ENCODE data around the gene RNF224. TPM values are rescaled to one million over a fixed set of nuclear protein-coding genes. Genes with fewer than 3 reads are reported as not detected.

RNF224 gene
- total and polyA plus RNA-seq, 2 experiments from 2014 or later, result 0.63 TPM; not detected in 1

DNA sequence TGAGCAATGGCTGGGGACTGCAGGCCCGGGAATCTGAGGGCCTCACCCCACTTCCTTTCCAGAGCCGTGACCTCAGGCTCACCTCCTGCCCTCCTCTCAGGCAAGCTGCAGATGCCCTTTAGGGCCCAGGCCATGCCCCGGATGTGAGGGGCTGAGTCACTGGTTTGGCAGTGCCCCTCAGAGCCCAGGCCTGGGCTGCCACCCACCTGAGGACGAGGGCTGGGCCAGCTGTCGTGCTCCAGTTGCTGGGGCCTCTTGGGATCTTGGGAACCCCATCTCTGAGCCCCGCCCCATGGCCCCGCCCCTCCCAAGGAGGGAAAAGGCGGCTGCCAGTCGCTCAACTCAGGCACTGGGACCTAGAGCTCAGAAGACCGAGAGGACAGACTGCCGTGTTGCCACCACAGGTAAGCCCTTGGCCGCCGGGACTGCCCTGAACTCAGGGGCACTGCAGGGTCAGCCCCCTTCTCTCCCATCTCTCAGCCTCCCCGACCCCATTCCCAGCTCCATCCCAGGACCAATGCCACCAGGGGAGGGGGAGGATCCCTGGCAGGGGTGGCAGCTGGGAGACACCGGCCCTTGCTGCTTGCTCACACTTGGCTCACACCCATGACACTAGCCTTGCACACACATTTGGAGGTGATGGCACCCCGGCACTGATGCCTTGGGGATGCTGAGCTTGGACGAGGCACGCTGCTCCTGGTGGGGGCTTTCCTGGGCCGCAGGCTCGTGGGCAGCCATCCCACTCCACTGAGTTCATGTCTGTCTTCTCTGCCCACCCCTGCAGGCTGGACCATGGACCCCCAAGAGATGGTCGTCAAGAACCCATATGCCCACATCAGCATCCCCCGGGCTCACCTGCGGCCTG is 2.2 kb upstream of the RNF224 start, which contains the start of gene CYSRT1:
Gene CYSRT1 (plus strand): TSS at position 345 of the 865 bp plus-strand sequence. CDS start 448 bp downstream, at position 793.
- H3K27me3 Mint-ChIP-seq (ENCODE audit: insufficient read depth, low read depth, poor library complexity), result peaks cover 3% of the 10 kb centered on the region
- ATAC-seq (no peak), DNase-seq (ENCODE audit: low spot score) (no peak)
- no peaks in the 10 kb centered on the region for H3K9me2 ChIP-seq (ENCODE audit: insufficient read depth)
- H3K27ac ChIP-seq (ENCODE audit: low read depth), result no peak within 1 kb of the TSS
- H3K4me1 Mint-ChIP-seq, result peaks cover 2% of the 10 kb centered on the region; the same call in 2 of the 3 replicates
- H3K9me3 Mint-ChIP-seq, result no peaks in the 10 kb centered on the region
- peak within 1 kb of the TSS; percentile 94 for H3K4me3 ChIP-seq
- H3K4me1 ChIP-seq (ENCODE audit: insufficient read depth), result no peaks in the 10 kb centered on the region; the same call in 1 of the 2 replicates
- H3K79me2 ChIP-seq (replicated peaks; ENCODE audit: insufficient read depth), result no peaks in the 10 kb centered on the region
- peak within 1 kb of the TSS; percentile 70 for H3K4me3 Mint-ChIP-seq
- no peak within 1 kb of the TSS for H2AFZ ChIP-seq
- peak within 1 kb of the TSS; percentile 99 for H3K4me2 ChIP-seq
- peaks cover 9% of the 10 kb centered on the region; the same call in 1 of the 2 replicates for H3K27me3 ChIP-seq (ENCODE audit: insufficient read depth)
- H4K20me1 ChIP-seq (replicated peaks; ENCODE audit: insufficient read depth), result no peaks in the 10 kb centered on the region
- H3K27ac Mint-ChIP-seq, result no peak within 1 kb of the TSS
- no peaks in the 10 kb centered on the region for H3K36me3 ChIP-seq (ENCODE audit: insufficient read depth)
- TF ChIP-seq, protein P1, sequence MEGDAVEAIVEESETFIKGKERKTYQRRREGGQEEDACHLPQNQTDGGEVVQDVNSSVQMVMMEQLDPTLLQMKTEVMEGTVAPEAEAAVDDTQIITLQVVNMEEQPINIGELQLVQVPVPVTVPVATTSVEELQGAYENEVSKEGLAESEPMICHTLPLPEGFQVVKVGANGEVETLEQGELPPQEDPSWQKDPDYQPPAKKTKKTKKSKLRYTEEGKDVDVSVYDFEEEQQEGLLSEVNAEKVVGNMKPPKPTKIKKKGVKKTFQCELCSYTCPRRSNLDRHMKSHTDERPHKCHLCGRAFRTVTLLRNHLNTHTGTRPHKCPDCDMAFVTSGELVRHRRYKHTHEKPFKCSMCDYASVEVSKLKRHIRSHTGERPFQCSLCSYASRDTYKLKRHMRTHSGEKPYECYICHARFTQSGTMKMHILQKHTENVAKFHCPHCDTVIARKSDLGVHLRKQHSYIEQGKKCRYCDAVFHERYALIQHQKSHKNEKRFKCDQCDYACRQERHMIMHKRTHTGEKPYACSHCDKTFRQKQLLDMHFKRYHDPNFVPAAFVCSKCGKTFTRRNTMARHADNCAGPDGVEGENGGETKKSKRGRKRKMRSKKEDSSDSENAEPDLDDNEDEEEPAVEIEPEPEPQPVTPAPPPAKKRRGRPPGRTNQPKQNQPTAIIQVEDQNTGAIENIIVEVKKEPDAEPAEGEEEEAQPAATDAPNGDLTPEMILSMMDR (conservative IDR thresholded peaks at IDR 0.05; ENCODE audit: low read depth in 2 of 2), result no peak
- TF ChIP-seq ZNF114 (CRISPR knock-in tag; IDR thresholded peaks at IDR 0.05), result no peak
- no peak for TF ChIP-seq NANOG (IDR thresholded peaks at IDR 0.05; ENCODE audit: borderline replicate concordance)
- TF ChIP-seq, protein P2, sequence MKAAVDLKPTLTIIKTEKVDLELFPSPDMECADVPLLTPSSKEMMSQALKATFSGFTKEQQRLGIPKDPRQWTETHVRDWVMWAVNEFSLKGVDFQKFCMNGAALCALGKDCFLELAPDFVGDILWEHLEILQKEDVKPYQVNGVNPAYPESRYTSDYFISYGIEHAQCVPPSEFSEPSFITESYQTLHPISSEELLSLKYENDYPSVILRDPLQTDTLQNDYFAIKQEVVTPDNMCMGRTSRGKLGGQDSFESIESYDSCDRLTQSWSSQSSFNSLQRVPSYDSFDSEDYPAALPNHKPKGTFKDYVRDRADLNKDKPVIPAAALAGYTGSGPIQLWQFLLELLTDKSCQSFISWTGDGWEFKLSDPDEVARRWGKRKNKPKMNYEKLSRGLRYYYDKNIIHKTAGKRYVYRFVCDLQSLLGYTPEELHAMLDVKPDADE (IDR thresholded peaks at IDR 0.05), result no peak
- no peak for TF ChIP-seq STAT1 (IDR thresholded peaks at IDR 0.05; ENCODE audit: unreplicated experiment)
- no peak for TF ChIP-seq CREB1 (CRISPR knock-in tag; IDR thresholded peaks at IDR 0.05; ENCODE audit: low read depth)
- no peak for TF ChIP-seq ZNF331 (CRISPR knock-in tag; IDR thresholded peaks at IDR 0.05; ENCODE audit: low read depth)
- no peak for TF ChIP-seq EZH2phosphoT487 (IDR thresholded peaks at IDR 0.05; ENCODE audit: unreplicated experiment)
- no peak for TF ChIP-seq JUNB (IDR thresholded peaks at IDR 0.05; ENCODE audit: unreplicated experiment)
- TF ChIP-seq, protein P3, sequence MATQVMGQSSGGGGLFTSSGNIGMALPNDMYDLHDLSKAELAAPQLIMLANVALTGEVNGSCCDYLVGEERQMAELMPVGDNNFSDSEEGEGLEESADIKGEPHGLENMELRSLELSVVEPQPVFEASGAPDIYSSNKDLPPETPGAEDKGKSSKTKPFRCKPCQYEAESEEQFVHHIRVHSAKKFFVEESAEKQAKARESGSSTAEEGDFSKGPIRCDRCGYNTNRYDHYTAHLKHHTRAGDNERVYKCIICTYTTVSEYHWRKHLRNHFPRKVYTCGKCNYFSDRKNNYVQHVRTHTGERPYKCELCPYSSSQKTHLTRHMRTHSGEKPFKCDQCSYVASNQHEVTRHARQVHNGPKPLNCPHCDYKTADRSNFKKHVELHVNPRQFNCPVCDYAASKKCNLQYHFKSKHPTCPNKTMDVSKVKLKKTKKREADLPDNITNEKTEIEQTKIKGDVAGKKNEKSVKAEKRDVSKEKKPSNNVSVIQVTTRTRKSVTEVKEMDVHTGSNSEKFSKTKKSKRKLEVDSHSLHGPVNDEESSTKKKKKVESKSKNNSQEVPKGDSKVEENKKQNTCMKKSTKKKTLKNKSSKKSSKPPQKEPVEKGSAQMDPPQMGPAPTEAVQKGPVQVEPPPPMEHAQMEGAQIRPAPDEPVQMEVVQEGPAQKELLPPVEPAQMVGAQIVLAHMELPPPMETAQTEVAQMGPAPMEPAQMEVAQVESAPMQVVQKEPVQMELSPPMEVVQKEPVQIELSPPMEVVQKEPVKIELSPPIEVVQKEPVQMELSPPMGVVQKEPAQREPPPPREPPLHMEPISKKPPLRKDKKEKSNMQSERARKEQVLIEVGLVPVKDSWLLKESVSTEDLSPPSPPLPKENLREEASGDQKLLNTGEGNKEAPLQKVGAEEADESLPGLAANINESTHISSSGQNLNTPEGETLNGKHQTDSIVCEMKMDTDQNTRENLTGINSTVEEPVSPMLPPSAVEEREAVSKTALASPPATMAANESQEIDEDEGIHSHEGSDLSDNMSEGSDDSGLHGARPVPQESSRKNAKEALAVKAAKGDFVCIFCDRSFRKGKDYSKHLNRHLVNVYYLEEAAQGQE (IDR thresholded peaks at IDR 0.05; ENCODE audit: unreplicated experiment), result no peak
- TF ChIP-seq POLR2AphosphoS5 (IDR thresholded peaks at IDR 0.05; ENCODE audit: low read depth), result no peak
- TF ChIP-seq, protein P4, sequence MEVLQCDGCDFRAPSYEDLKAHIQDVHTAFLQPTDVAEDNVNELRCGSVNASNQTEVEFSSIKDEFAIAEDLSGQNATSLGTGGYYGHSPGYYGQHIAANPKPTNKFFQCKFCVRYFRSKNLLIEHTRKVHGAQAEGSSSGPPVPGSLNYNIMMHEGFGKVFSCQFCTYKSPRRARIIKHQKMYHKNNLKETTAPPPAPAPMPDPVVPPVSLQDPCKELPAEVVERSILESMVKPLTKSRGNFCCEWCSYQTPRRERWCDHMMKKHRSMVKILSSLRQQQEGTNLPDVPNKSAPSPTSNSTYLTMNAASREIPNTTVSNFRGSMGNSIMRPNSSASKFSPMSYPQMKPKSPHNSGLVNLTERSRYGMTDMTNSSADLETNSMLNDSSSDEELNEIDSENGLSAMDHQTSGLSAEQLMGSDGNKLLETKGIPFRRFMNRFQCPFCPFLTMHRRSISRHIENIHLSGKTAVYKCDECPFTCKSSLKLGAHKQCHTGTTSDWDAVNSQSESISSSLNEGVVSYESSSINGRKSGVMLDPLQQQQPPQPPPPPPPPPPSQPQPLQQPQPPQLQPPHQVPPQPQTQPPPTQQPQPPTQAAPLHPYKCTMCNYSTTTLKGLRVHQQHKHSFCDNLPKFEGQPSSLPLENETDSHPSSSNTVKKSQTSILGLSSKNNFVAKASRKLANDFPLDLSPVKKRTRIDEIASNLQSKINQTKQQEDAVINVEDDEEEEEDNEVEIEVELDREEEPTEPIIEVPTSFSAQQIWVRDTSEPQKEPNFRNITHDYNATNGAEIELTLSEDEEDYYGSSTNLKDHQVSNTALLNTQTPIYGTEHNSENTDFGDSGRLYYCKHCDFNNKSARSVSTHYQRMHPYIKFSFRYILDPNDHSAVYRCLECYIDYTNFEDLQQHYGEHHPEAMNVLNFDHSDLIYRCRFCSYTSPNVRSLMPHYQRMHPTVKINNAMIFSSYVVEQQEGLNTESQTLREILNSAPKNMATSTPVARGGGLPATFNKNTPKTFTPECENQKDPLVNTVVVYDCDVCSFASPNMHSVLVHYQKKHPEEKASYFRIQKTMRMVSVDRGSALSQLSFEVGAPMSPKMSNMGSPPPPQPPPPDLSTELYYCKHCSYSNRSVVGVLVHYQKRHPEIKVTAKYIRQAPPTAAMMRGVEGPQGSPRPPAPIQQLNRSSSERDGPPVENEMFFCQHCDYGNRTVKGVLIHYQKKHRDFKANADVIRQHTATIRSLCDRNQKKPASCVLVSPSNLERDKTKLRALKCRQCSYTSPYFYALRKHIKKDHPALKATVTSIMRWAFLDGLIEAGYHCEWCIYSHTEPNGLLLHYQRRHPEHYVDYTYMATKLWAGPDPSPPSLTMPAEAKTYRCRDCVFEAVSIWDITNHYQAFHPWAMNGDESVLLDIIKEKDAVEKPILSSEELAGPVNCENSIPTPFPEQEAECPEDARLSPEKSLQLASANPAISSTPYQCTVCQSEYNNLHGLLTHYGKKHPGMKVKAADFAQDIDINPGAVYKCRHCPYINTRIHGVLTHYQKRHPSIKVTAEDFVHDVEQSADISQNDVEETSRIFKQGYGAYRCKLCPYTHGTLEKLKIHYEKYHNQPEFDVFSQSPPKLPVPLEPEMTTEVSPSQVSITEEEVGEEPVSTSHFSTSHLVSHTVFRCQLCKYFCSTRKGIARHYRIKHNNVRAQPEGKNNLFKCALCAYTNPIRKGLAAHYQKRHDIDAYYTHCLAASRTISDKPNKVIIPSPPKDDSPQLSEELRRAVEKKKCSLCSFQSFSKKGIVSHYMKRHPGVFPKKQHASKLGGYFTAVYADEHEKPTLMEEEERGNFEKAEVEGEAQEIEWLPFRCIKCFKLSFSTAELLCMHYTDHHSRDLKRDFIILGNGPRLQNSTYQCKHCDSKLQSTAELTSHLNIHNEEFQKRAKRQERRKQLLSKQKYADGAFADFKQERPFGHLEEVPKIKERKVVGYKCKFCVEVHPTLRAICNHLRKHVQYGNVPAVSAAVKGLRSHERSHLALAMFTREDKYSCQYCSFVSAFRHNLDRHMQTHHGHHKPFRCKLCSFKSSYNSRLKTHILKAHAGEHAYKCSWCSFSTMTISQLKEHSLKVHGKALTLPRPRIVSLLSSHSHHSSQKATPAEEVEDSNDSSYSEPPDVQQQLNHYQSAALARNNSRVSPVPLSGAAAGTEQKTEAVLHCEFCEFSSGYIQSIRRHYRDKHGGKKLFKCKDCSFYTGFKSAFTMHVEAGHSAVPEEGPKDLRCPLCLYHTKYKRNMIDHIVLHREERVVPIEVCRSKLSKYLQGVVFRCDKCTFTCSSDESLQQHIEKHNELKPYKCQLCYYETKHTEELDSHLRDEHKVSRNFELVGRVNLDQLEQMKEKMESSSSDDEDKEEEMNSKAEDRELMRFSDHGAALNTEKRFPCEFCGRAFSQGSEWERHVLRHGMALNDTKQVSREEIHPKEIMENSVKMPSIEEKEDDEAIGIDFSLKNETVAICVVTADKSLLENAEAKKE (CRISPR knock-in tag; IDR thresholded peaks at IDR 0.05), result no peak
- TF ChIP-seq EZH2 (IDR thresholded peaks at IDR 0.05; ENCODE audit: low read depth, unreplicated experiment), result no peak
- H3K36me3 Mint-ChIP-seq (ENCODE audit: low read depth), result no peaks in the 10 kb centered on the region
- H3F3A ChIP-seq (replicated peaks; ENCODE audit: low read depth), result 0 out of 2 replicates have a peak, but pooled peaks cover 6% of the 10 kb centered on the region
